Stimulated activated CD8-positive, alpha-beta memory T cell treated with anti-CD3 and anti-CD28 coated beads, Interleukin-7, amount 100 ng/mL, for 48 hours (primary cell): Measurements from ENCODE around the gene TMEM269.

ENCODE experiments used
- DNase-seq, 2 donors: peaks; one replicate each; pipeline ENCODE4 v3.0.0-alpha.2; 2020; ENCODE audit warnings: low read depth in 1 of 2; ENCODE audit errors: extremely low read depth in 1 of 2

Gene TMEM269

GRCh38 chr1:42847111-42847595, 62.4 kb downstream of the TMEM269 start:
- DNase-seq: no peak

GRCh38 chr1:42847721-42848460, 63.1 kb downstream of the TMEM269 start:
- no peak for DNase-seq

- DNase-seq: no peak
Observed at GRCh38 chr1:42848823-42849537, 64.2 kb downstream of the TMEM269 start.

GRCh38 chr1:42849944-42850343, 65.2 kb downstream of the TMEM269 start:
- DNase-seq: no peak
